ENCODE data around the gene KIF19.
"Not testable (repeated sequence)": the region's sequence is repeated elsewhere in the genome, so short reads cannot be mapped to it uniquely, and the experiment has no call there.

- not testable (repeated sequence) for TF ChIP-seq CTCF, POLR2A (IDR thresholded peaks at IDR 0.05)
Measured at GRCh38 chr17:74279617-74280016, 46.4 kb upstream of the KIF19 start.

All from uterus (tissue), 2 donors.